Measurements from ENCODE around the gene SKIC2.
"Not testable (repeated sequence)": the region's sequence is repeated elsewhere in the genome, so short reads cannot be mapped to it uniquely, and the experiment has no call there.

SKIC2 gene

GRCh38 chr6:32013738-32014137, 54.8 kb downstream of the SKIC2 start:
- H3K27me3 Mint-ChIP-seq: not testable (repeated sequence)

GRCh38 chr6:32014547-32014946, 55.6 kb downstream of the SKIC2 start, which contains the start of gene C4B:
C4B (plus strand) TSS chr6:32014795; CDS start chr6:32014846, 51 bp downstream.
- not testable (repeated sequence) for H3K27me3 Mint-ChIP-seq; DNase-seq; H3K36me3 Mint-ChIP-seq (ENCODE audit: low read depth); H3K9me3 Mint-ChIP-seq; H3K4me3 Mint-ChIP-seq; H3K27ac Mint-ChIP-seq; H3K4me1 Mint-ChIP-seq (ENCODE audit: low read depth)

More at GRCh38 chr6:32013738-32014137, 54.8 kb downstream of the SKIC2 start:
- not testable (repeated sequence) for DNase-seq; H3K27ac Mint-ChIP-seq; H3K36me3 Mint-ChIP-seq (ENCODE audit: low read depth); H3K4me1 Mint-ChIP-seq (ENCODE audit: low read depth); H3K9me3 Mint-ChIP-seq; H3K4me3 Mint-ChIP-seq
